D721Med (cell line): ENCODE data around the gene TRIM9.

Experiments used
- DNase-seq: peaks from one replicate; pipeline ENCODE4 v3.0.0; 2011; ENCODE audit warnings: low spot score; ENCODE audit not compliant: insufficient read length
- FAIRE-seq: peaks from 2 replicates; lab custom pipeline; 2011; peaks lifted over from hg19 to GRCh38; lab: Jason Lieb, UNC
- CTCF ChIP-seq: IDR thresholded peaks from 2 replicates; pipeline ENCODE4 v1.5.1; 2012; ENCODE audit warnings: mild to moderate bottlenecking, control low read depth; ENCODE audit not compliant: insufficient read depth; ENCODE audit errors: missing control alignments

The TRIM9 gene

GRCh38 chr14:50937800-50938199, 157.1 kb downstream of the TRIM9 start:
- FAIRE-seq: no peak
- TF ChIP-seq CTCF: no peak
- DNase-seq: no peak

GRCh38 chr14:50937325-50937724, 157.6 kb downstream of the TRIM9 start:
- no peak for TF ChIP-seq CTCF
- DNase-seq: no peak
- FAIRE-seq: no peak

DNA sequence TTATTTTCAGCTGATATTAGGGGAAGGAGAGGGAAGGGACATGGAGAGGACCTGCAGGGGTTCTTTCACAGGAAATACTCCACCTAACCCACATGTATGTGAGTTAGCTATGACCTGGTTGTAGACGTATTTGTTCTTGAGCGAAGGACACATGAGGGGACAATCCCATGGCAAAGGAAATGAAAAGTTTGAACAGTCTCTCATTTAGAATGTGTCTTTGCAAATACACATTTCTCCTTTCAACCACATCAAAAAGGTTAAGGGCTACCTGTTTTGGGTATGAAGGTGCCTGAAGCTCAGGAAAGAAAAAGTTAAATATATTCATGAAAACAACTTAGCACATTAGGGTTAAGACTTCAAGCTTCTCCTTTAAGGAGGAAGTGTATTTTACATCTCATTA, 158.0 kb downstream of the TRIM9 start:
- no peak for TF ChIP-seq CTCF
- no peak for DNase-seq
- FAIRE-seq: no peak

DNA sequence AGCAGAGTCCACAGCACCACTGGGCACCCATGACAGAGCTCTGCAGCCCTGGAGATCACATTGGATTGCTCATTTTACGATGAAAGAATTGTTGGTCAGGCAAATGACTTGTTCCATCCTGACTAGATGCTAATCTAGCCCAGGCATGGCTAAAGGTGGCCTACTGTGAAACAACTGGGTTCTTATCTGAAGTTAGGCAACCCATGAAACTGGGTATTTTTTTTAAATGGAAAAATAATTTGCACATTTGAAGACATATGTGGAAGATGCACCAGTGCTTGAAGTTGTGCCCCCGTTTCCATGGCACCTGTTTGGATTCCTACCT, 158.9 kb downstream of the TRIM9 start:
- no peak for TF ChIP-seq CTCF
- no peak for FAIRE-seq
- DNase-seq: no peak

- no peak for TF ChIP-seq CTCF
- no peak for DNase-seq
- no peak for FAIRE-seq
These were observed 159.5 kb downstream of the TRIM9 start for GRCh38 chr14:50935126-50936015.

GRCh38 chr14:50932592-50933495, 162.1 kb downstream of the TRIM9 start:
- no peak for DNase-seq
- no peak for TF ChIP-seq CTCF
- peak; percentile 91 for FAIRE-seq
